OCI-LY7 (cell line): ENCODE results near the gene HTR3B. TPM values are rescaled to one million over a fixed set of nuclear protein-coding genes. Genes with fewer than 3 reads are reported as not detected.
A peak's percentile ranks its signal among the peaks of the same experiment; 100 is the strongest.

Experiments
- BruUV-seq: library from RNA; stranded (reverse); fragments of 400-500 nt; replicated peaks from 2 replicates; lab custom pipeline; 2021; lab: Mats Ljungman, UMichigan
- CTCF ChIA-PET: fragments of 300-600 bp; sonication (Branson Sonifier 250); formaldehyde crosslinking; loops from one replicate; lab custom pipeline; 2022; ENCODE audit warnings: antibody characterized with exemption; ENCODE audit not compliant: unreplicated experiment; lab: Charles Lee
- POLR2A ChIA-PET: fragments of 300-600 bp; sonication (Branson Sonifier 250); formaldehyde crosslinking; loops from one replicate; lab custom pipeline; 2022; ENCODE audit warnings: antibody characterized with exemption; lab: Charles Lee
- DNase-seq: peaks from one replicate; pipeline ENCODE4 v3.0.0-alpha.2; 2015; ENCODE audit warnings: low spot score
- H2AFZ ChIP-seq: fragments of 200-600 bp; sonication (generic), shearing (Covaris generic); 2 replicates; pipeline ENCODE4 v1.6.1; 2014; ENCODE audit warnings: mild to moderate bottlenecking, antibody characterized with exemption, low read length, moderate library complexity
- H3K27ac ChIP-seq: fragments of 200-600 bp; sonication (generic); 2 replicates; pipeline ENCODE4 v1.5.1; 2014; ENCODE audit warnings: mixed run types, low read depth, mild to moderate bottlenecking, moderate library complexity, low read length, inconsistent platforms; ENCODE audit not compliant: poor library complexity, severe bottlenecking
- H3K36me3 ChIP-seq: fragments of 200-600 bp; sonication (generic); 2 replicates; pipeline ENCODE4 v1.6.1; 2014; ENCODE audit warnings: mild to moderate bottlenecking, antibody characterized with exemption, low read length, moderate library complexity, mixed read lengths; ENCODE audit not compliant: insufficient read depth
- H3K4me1 ChIP-seq: fragments of 200-600 bp; sonication (generic); 2 replicates; pipeline ENCODE4 v1.5.1; 2014; ENCODE audit warnings: mild to moderate bottlenecking, low read length; ENCODE audit not compliant: insufficient read depth, poor library complexity, severe bottlenecking
- H3K4me2 ChIP-seq: fragments of 200-600 bp; sonication (generic); 2 replicates; pipeline ENCODE4 v1.6.1; 2014; ENCODE audit warnings: mild to moderate bottlenecking, low read length
- H3K4me3 ChIP-seq: fragments of 200-600 bp; sonication (generic); 2 replicates; pipeline ENCODE4 v1.5.1; 2014; ENCODE audit warnings: mild to moderate bottlenecking, low read depth, low read length; ENCODE audit not compliant: poor library complexity, severe bottlenecking
- H3K79me2 ChIP-seq: fragments of 200-600 bp; sonication (generic); 2 replicates; pipeline ENCODE4 v1.6.1; 2016; ENCODE audit warnings: low read depth, mild to moderate bottlenecking, low read length, moderate library complexity, mixed read lengths; ENCODE audit not compliant: insufficient read depth
- H3K9me2 ChIP-seq: fragments of 200-600 bp; sonication (generic); 2 replicates; pipeline ENCODE4 v1.6.1; 2016; ENCODE audit warnings: mild to moderate bottlenecking, low read length, mixed read lengths; ENCODE audit not compliant: insufficient read depth
- H3K9me3 ChIP-seq: fragments of 200-600 bp; sonication (generic); 2 replicates; pipeline ENCODE4 v1.6.1; 2014; ENCODE audit warnings: mild to moderate bottlenecking, mixed run types, low read length, mixed read lengths
- H4K20me1 ChIP-seq: fragments of 200-600 bp; sonication (generic); 2 replicates; pipeline ENCODE4 v1.6.1; 2014; ENCODE audit warnings: mild to moderate bottlenecking, antibody characterized with exemption, low read length, moderate library complexity, mixed read lengths; ENCODE audit not compliant: insufficient read depth
- EZH2phosphoT487 ChIP-seq: fragments of 200-600 bp; sonication (generic); IDR thresholded peaks from 2 replicates; pipeline ENCODE4 v1.6.1; 2018; ENCODE audit warnings: low read depth, borderline replicate concordance, mild to moderate bottlenecking, mixed run types, antibody characterized with exemption, low read length, moderate library complexity, mixed read lengths
- intact Hi-C: fragments of 100-400 bp; cut with micrococcal nuclease; formaldehyde crosslinking; loops from one replicate; pipeline ENCODE4 v1.10.0; 2022; ENCODE audit not compliant: unreplicated experiment
- total RNA-seq, 2 experiments: library from RNA; depleted of rRNA in 1 of 2; stranded (reverse); fragments of >200 nt in 1 of 2; shearing (Covaris generic) in 1 of 2; gene quantifications; 2 replicates each; pipeline ENCODE4 v1.2.3, GENCODE V29; 2014 to 2022
- TF ChIP-seq, protein P1 (sequence below): fragments of 200-600 bp; sonication (generic); conservative IDR thresholded peaks from 2 replicates; pipeline ENCODE4 v1.5.1; 2014; ENCODE audit warnings: mild to moderate bottlenecking, antibody characterized with exemption, low read length, moderate library complexity, mixed read lengths

The HTR3B gene
- total RNA-seq, 2 experiments from 2014 or later, result not detected

DNA sequence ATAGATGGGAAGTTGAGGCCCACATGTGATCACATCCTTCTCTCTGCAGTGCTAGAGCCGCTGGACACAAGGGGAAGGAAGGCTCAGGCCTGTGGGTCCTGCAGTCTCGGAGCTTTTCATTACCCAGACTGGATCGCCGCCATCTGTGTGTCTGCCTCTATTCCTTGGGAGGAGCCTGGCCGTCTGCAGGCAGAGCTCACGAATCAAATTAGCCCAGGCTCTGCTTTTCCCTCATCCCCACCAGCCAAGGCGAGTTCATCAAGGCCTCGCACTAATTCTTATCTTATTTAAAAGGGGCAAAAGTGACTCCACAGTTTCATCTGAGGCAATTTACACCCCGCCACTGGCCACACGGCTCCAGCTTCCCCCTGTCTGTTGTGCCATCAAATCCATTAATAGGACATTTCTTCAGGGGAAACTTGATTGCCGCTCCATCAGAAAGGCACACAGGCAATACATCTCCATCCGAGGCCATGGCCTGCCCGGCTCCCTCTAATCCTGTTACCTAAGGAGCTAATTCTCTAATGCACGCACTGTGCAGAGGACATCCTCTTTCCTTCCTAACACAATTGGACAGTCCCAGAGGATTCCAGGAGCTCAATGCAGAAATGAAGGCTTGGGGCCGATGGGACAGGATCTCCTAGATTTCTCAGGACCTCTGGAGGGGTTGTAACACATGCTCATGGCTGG, 67.1 kb downstream of the HTR3B start:
- no peaks in the 10 kb centered on the region for H4K20me1 ChIP-seq
- no peaks in the 10 kb centered on the region for H3K9me3 ChIP-seq
- H3K4me1 ChIP-seq, result peaks cover 14% of the 10 kb centered on the region
- BruUV-seq, result no TSS peak
- TF ChIP-seq EZH2phosphoT487, result no peak
- no peak for DNase-seq
- H2AFZ ChIP-seq, result no peak overlapping the region
- ChIA-PET CTCF (no interaction called here), POLR2A (interaction anchor here (0.8 kb wide), 1 partner anchor 14 kb away, joined by 3 read pairs; no protein-coding TSS in a partner anchor)
- no peak overlapping the region for H3K4me3 ChIP-seq
- no peaks in the 10 kb centered on the region for H3K79me2 ChIP-seq
- H3K36me3 ChIP-seq, result no peaks in the 10 kb centered on the region
- H3K9me2 ChIP-seq, result no peaks in the 10 kb centered on the region
- no peak overlapping the region for H3K27ac ChIP-seq
- intact Hi-C loops, result no loop called here
- H3K4me2 ChIP-seq, result no peak overlapping the region

DNA sequence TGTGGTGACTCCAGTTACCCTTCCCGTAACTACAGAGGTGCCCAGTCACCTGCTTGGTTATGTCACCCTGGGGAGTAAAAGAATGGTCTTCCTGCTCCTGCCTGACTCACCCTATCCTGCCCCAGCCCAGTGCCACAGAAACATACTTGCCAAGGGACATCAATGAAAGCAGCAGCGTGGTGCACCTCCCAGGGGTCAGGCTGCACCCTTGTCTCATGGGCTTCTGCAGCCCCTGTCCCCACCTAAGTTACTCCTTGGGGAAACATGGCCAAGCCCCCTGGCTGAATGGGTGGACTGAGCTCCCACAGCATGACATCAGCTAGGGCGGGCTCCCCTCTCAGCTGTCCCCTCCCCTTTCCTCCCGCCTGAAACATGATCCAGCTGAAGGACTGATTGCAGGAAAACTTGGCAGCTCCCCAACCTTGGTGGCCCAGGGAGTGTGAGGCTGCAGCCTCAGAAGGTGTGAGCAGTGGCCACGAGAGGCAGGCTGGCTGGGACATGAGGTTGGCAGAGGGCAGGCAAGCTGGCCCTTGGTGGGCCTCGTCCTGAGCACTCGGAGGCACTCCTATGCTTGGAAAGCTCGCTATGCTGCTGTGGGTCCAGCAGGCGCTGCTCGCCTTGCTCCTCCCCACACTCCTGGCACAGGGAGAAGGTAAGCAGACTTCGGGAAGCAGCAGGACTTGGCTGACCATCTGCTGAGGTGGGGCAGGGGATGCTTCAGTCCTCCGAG, 70.3 kb downstream of the HTR3B start, which contains the start of gene HTR3A:
Gene HTR3A (plus strand): TSS at position 368 of the 730 bp plus-strand sequence. CDS start 218 bp downstream, at position 586.
- intact Hi-C loops, result loop anchor here (5.0 kb wide), 1 partner anchor 98 kb away; the partner anchor contains the start of gene USP28
- Histone ChIP-seq H3K36me3 (no peaks in the 10 kb centered on the region), H3K27ac (no peak within 1 kb of the TSS), H3K4me2 (no peak within 1 kb of the TSS), H3K4me3 (no peak within 1 kb of the TSS), H3K4me1 (peaks cover 36% of the 10 kb centered on the region), H4K20me1 (no peaks in the 10 kb centered on the region), H3K79me2 (no peaks in the 10 kb centered on the region), H3K9me2 (no peaks in the 10 kb centered on the region), H2AFZ (no peak within 1 kb of the TSS), H3K9me3 (no peaks in the 10 kb centered on the region)
- TF ChIP-seq, protein P1, sequence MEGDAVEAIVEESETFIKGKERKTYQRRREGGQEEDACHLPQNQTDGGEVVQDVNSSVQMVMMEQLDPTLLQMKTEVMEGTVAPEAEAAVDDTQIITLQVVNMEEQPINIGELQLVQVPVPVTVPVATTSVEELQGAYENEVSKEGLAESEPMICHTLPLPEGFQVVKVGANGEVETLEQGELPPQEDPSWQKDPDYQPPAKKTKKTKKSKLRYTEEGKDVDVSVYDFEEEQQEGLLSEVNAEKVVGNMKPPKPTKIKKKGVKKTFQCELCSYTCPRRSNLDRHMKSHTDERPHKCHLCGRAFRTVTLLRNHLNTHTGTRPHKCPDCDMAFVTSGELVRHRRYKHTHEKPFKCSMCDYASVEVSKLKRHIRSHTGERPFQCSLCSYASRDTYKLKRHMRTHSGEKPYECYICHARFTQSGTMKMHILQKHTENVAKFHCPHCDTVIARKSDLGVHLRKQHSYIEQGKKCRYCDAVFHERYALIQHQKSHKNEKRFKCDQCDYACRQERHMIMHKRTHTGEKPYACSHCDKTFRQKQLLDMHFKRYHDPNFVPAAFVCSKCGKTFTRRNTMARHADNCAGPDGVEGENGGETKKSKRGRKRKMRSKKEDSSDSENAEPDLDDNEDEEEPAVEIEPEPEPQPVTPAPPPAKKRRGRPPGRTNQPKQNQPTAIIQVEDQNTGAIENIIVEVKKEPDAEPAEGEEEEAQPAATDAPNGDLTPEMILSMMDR, result no peak
- TF ChIP-seq EZH2phosphoT487, result no peak
- POLR2A ChIA-PET, result interaction anchor here (0.5 to 0.6 kb wide), 3 partner anchors 77 to 277 kb away, joined by 3 to 6 read pairs (median 3); no protein-coding TSS in a partner anchor
- no TSS peak for BruUV-seq
- CTCF ChIA-PET, result no interaction called here
- DNase-seq, result no peak

DNA sequence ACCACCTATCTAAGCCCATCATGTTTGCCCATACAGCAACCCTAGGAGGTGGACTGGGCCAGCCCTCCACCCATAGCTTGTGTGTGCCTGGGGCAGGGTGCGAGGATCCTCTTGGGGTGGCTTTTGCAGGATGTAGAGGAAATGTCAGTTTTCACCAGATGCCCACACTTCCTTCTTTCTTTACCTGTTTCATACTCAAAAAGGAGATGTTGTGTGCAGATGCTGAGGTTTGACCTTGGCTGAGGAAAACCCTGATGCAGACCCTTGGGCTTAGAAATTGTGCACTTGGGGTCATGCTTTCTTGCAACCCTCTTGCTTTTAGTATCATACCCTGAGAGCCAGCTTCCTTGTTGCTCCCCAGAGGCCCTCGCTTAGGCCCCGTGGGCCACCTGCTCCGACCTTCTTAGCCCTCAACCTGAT, 72.5 kb downstream of the HTR3B start:
- no peaks in the 10 kb centered on the region for H4K20me1 ChIP-seq
- POLR2A ChIA-PET, result interaction anchor here (0.8 to 2.3 kb wide), 4 partner anchors 9 to 59 kb away, joined by 3 to 5 read pairs (median 3); no protein-coding TSS in a partner anchor
- H3K4me1 ChIP-seq, result peaks cover 36% of the 10 kb centered on the region
- DNase-seq, result peak; percentile 85
- peak overlapping the region; percentile 54 for H3K27ac ChIP-seq
- H3K4me3 ChIP-seq, result no peak overlapping the region
- no peaks in the 10 kb centered on the region for H3K36me3 ChIP-seq
- H3K4me2 ChIP-seq, result peak overlapping the region; percentile 49
- no peaks in the 10 kb centered on the region for H3K9me3 ChIP-seq
- intact Hi-C loops, result loop anchor here (2.0 to 5.0 kb wide), 2 partner anchors 100 to 184 kb away; partner anchors contain the start of gene USP28
- H3K9me2 ChIP-seq, result no peaks in the 10 kb centered on the region
- no peaks in the 10 kb centered on the region for H3K79me2 ChIP-seq
- no TSS peak for BruUV-seq
- CTCF ChIA-PET, result interaction anchor here (0.6 to 1.0 kb wide), 4 partner anchors 12 to 281 kb away, joined by 3 to 5 read pairs (median 3); no protein-coding TSS in a partner anchor
- 0 out of 2 replicates have a peak overlapping the region, but pooled peaks have one; percentile 20 for H2AFZ ChIP-seq
- no peak for TF ChIP-seq EZH2phosphoT487
- TF ChIP-seq, protein P1, result no peak
